Keratinocyte (primary cell): ENCODE data around the gene TOMT. TPM values are rescaled to one million over a fixed set of nuclear protein-coding genes. Genes with fewer than 3 reads are reported as not detected.

Experiments
- DNase-seq: peaks from one replicate; pipeline ENCODE4 v3.0.0-alpha.2; 2011; ENCODE audit warnings: low read depth, missing footprints, low spot score
- FAIRE-seq: peaks from 2 replicates; lab custom pipeline; 2011; peaks lifted over from hg19 to GRCh38; lab: Jason Lieb, UNC
- H2AFZ ChIP-seq: 2 replicates; pipeline ENCODE4 v1.6.0; 2012; ENCODE audit warnings: low read length, control low read depth, inconsistent platforms; ENCODE audit not compliant: control insufficient read depth
- H3K27ac ChIP-seq: 2 replicates; pipeline ENCODE4 v1.5.1; 2011; ENCODE audit warnings: low read length; ENCODE audit not compliant: control insufficient read depth, insufficient read depth
- H3K27me3 ChIP-seq: 3 replicates; pipeline ENCODE4 v1.6.0; 2011; ENCODE audit warnings: low read length; ENCODE audit not compliant: control insufficient read depth, insufficient read depth; ENCODE audit errors: extremely low read depth
- H3K36me3 ChIP-seq, 2 experiments: 2 replicates in 1 of 2; 3 replicates in 1 of 2; pipeline ENCODE4 v1.5.1; 2011; ENCODE audit warnings: low read length in 2 of 2, mild to moderate bottlenecking in 1 of 2; ENCODE audit not compliant: control insufficient read depth in 2 of 2, insufficient read depth in 2 of 2; ENCODE audit errors: extremely low read depth in 1 of 2
- H3K4me1 ChIP-seq: 3 replicates; pipeline ENCODE4 v1.5.1; 2011; ENCODE audit warnings: low read length; ENCODE audit not compliant: control insufficient read depth, insufficient read depth; ENCODE audit errors: extremely low read depth
- H3K4me2 ChIP-seq: 3 replicates; pipeline ENCODE4 v1.6.0; 2011; ENCODE audit warnings: low read depth, low read length; ENCODE audit not compliant: control insufficient read depth, insufficient read depth; ENCODE audit errors: extremely low read depth
- H3K4me3 ChIP-seq, 3 experiments: fragments of 200-600 bp in 1 of 3; sonication (generic) in 1 of 3; 2 replicates in 2 of 3; 3 replicates in 1 of 3; pipeline ENCODE4 v1.5.1; 2011 to 2016; ENCODE audit warnings: low read length in 3 of 3, mild to moderate bottlenecking in 3 of 3, control low read depth in 2 of 3, inconsistent platforms in 1 of 3, low read depth in 1 of 3, mixed read lengths in 1 of 3, mixed run types in 1 of 3, moderate library complexity in 1 of 3; ENCODE audit not compliant: control insufficient read depth in 2 of 3, insufficient read depth in 2 of 3; ENCODE audit errors: extremely low read depth in 1 of 3
- H3K79me2 ChIP-seq: 2 replicates; pipeline ENCODE4 v1.6.0; 2012; ENCODE audit warnings: low read length; ENCODE audit not compliant: control insufficient read depth, insufficient read depth
- H3K9ac ChIP-seq: 3 replicates; pipeline ENCODE4 v1.6.0; 2011; ENCODE audit warnings: low read length; ENCODE audit not compliant: control insufficient read depth, insufficient read depth; ENCODE audit errors: extremely low read depth
- H3K9me1 ChIP-seq: 3 replicates; pipeline ENCODE4 v1.6.0; 2011; ENCODE audit warnings: low read length; ENCODE audit not compliant: control insufficient read depth, insufficient read depth; ENCODE audit errors: extremely low read depth
- H3K9me3 ChIP-seq: 2 replicates; pipeline ENCODE4 v1.5.1; 2012; ENCODE audit warnings: low read depth, low read length; ENCODE audit not compliant: control insufficient read depth
- H4K20me1 ChIP-seq: 3 replicates; pipeline ENCODE4 v1.6.0; 2011; ENCODE audit warnings: low read length; ENCODE audit not compliant: control insufficient read depth, insufficient read depth; ENCODE audit errors: extremely low read depth
- EZH2 ChIP-seq: IDR thresholded peaks from one replicate; pipeline ENCODE4 v1.6.1; 2012; ENCODE audit warnings: inconsistent platforms, mild to moderate bottlenecking, low read length, moderate library complexity
- dilution Hi-C: fragments of 300-500 bp; cut with MboI; formaldehyde crosslinking; loops from one replicate; pipeline ENCODE4 v1.7.0; 2020; ENCODE audit warnings: low sequenced_read_pairs; ENCODE audit not compliant: extremely low pct_ligation_motif_present
- polyA plus RNA-seq, 5 experiments: library from polyadenylated mRNA; depleted of rRNA in 3 of 5; stranded (reverse) in 3 of 5; stranded (forward) in 1 of 5; unstranded in 1 of 5; fragments of >200 nt; gene quantifications; 1 replicate in 1 of 5; 2 replicates in 3 of 5; 3 replicates in 1 of 5; pipeline versions ENCODE4 v1.2.1 to v1.2.3, GENCODE V29; 2011 to 2012; ENCODE audit warnings: missing spikeins in 2 of 5, low read depth in 1 of 5, low replicate concordance in 1 of 5
- TF ChIP-seq, protein P1 (sequence below), 3 experiments: IDR thresholded peaks in 1 of 3; conservative IDR thresholded peaks in 1 of 3; optimal IDR thresholded peaks in 1 of 3; 2 replicates in 2 of 3; 3 replicates in 1 of 3; pipeline versions ENCODE3 to v1.5.1; 2011; ENCODE audit warnings: low read length in 3 of 3, mild to moderate bottlenecking in 3 of 3, moderate library complexity in 2 of 3, control low read depth in 1 of 3, inconsistent platforms in 1 of 3; ENCODE audit not compliant: insufficient read depth in 2 of 3; ENCODE audit errors: extremely low read depth in 1 of 3

Gene TOMT
- polyA plus RNA-seq, 1 donor (not counting 4 experiments of a cell fraction or from before 2014, with no cell fraction given) = not detected

DNA sequence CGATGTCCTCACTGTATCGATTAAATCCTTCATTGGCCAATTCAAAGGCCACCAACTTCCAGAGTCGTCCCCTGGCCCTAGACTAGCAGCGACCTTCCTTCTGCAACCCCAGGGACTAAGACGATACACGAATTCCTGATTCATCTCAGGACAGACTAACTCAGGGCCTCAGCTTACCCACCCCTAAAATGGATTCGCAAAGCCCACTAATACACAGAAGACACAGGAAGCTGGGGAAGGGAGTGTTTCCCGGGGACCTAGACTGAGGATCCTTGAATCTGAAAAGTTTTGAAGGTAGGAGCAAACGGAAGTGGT, 3.1 kb upstream of the TOMT start:
- Histone ChIP-seq H4K20me1 (no peaks in the 10 kb centered on the region), H2AFZ (no peak overlapping the region), H3K79me2 (peaks cover 44% of the 10 kb centered on the region), H3K36me3 (peaks cover 13 to 41% of the 10 kb centered on the region in 2 experiments), H3K9me3 (no peaks in the 10 kb centered on the region), H3K9me1 (no peaks in the 10 kb centered on the region), H3K9ac (peak overlapping the region; percentile 97), H3K27me3 (no peaks in the 10 kb centered on the region), H3K4me2 (peak overlapping the region; percentile 97), H3K4me1 (peaks cover 36% of the 10 kb centered on the region), H3K27ac (peak overlapping the region; percentile 95), H3K4me3 (peak overlapping the region; percentile 62 to 99 (median 94))
- no peak for DNase-seq
- TF ChIP-seq, protein P1, sequence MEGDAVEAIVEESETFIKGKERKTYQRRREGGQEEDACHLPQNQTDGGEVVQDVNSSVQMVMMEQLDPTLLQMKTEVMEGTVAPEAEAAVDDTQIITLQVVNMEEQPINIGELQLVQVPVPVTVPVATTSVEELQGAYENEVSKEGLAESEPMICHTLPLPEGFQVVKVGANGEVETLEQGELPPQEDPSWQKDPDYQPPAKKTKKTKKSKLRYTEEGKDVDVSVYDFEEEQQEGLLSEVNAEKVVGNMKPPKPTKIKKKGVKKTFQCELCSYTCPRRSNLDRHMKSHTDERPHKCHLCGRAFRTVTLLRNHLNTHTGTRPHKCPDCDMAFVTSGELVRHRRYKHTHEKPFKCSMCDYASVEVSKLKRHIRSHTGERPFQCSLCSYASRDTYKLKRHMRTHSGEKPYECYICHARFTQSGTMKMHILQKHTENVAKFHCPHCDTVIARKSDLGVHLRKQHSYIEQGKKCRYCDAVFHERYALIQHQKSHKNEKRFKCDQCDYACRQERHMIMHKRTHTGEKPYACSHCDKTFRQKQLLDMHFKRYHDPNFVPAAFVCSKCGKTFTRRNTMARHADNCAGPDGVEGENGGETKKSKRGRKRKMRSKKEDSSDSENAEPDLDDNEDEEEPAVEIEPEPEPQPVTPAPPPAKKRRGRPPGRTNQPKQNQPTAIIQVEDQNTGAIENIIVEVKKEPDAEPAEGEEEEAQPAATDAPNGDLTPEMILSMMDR (optimal IDR thresholded peaks at IDR 0.05 in 1 of 3, IDR thresholded peaks at IDR 0.05 in 1 of 3, conservative IDR thresholded peaks at IDR 0.05 in 1 of 3; ENCODE audit: extremely low read depth in 1 of 3, insufficient read depth in 2 of 3, low read length in 3 of 3) = no peak
- TF ChIP-seq EZH2 = no peak
- dilution Hi-C loops = no loop called here
- no peak for FAIRE-seq

DNA sequence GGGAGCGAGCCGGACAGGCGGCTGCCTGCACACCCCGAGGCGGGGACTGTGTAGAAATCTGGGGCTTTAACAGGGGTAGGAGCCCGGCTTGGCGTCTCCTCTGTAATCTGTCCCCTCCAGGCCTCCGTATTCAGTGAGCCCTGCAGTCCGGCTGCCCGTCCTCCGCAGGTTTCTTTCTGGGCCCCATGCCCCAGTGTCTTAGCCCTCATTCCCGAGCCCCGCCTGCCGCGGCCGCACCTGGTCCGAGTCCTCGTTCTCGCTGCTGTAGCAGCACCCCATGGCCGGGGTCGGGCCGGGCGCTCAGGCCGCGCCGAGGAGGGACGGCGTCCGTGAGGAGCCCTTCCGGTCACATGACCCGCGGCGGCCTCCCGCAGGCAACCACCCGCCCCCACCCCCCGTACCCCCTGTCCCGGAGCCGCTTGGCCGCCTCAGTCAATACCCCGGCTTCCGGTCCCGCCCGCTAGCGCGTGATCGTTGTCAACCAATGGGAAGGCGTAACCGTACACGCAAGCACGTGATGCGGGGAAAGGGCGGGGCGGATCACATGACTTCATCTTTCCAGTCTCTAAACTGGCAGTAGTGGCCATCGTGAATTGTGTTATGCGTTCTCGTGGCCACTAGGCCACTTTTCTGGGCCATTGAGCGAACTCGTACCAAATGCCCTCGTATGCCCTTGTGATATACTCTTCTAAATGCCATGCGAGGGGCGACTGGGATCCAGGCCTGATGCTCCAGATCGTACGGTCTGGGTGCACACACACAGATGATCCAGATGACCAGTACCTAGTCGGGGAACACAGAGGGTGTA, 2.6 kb upstream of the TOMT start, which contains the start of gene LAMTOR1:
Gene LAMTOR1 (minus strand): TSS at position 352 of the 808 bp plus-strand sequence. CDS start 73 bp downstream, at position 279.
- H3K9me1 ChIP-seq = no peaks in the 10 kb centered on the region
- H3K4me2 ChIP-seq = peak within 1 kb of the TSS; percentile 97
- dilution Hi-C loops = no loop called here
- H3K4me3 ChIP-seq = peak within 1 kb of the TSS; percentile 62 to 99 (median 94)
- peak within 1 kb of the TSS; percentile 97 for H3K9ac ChIP-seq
- FAIRE-seq = no peak
- H3K4me1 ChIP-seq = peaks cover 36% of the 10 kb centered on the region
- H3K79me2 ChIP-seq = peaks cover 44% of the 10 kb centered on the region
- H3K9me3 ChIP-seq = no peaks in the 10 kb centered on the region
- no peaks in the 10 kb centered on the region for H3K27me3 ChIP-seq
- TF ChIP-seq EZH2 = no peak
- TF ChIP-seq, protein P1 (optimal IDR thresholded peaks at IDR 0.05 in 1 of 3, IDR thresholded peaks at IDR 0.05 in 1 of 3, conservative IDR thresholded peaks at IDR 0.05 in 1 of 3; ENCODE audit: extremely low read depth in 1 of 3, insufficient read depth in 2 of 3, low read length in 3 of 3) = peak; percentile 30 to 43 (median 37)
- peak within 1 kb of the TSS; percentile 95 for H3K27ac ChIP-seq
- peaks cover 9 to 36% of the 10 kb centered on the region in 2 experiments for H3K36me3 ChIP-seq
- no peaks in the 10 kb centered on the region for H4K20me1 ChIP-seq
- peak within 1 kb of the TSS; percentile 81 for H2AFZ ChIP-seq
- DNase-seq = peak; percentile 95
